HG02973 (cell line): ENCODE results near the gene ROR1.

Experiments
- ATAC-seq: cut with Tn5 transposase; IDR thresholded peaks from one replicate; pipeline ENCODE4 v1.9.1; 2021; ENCODE audit warnings: moderate library complexity; ENCODE audit not compliant: unreplicated experiment

The ROR1 gene

GRCh38 chr1:64121766-64122385 lies 348.1 kb downstream of the ROR1 start:
- no peak for ATAC-seq

- no peak for ATAC-seq
Observed at GRCh38 chr1:64122588-64122987, 348.8 kb downstream of the ROR1 start.

GRCh38 chr1:64124704-64125440 lies 351.1 kb downstream of the ROR1 start:
- ATAC-seq = no peak

- no peak for ATAC-seq
Observed at GRCh38 chr1:64126581-64126980, 352.8 kb downstream of the ROR1 start.

GRCh38 chr1:64127297-64127696 lies 353.5 kb downstream of the ROR1 start:
- ATAC-seq = no peak

- no peak for ATAC-seq
Observed at GRCh38 chr1:64129701-64130100, 355.9 kb downstream of the ROR1 start.

GRCh38 chr1:64131155-64131554 lies 357.3 kb downstream of the ROR1 start:
- ATAC-seq = no peak

GRCh38 chr1:64133036-64133435 lies 359.2 kb downstream of the ROR1 start:
- no peak for ATAC-seq

- no peak for ATAC-seq
Observed at GRCh38 chr1:64135462-64136223, 361.8 kb downstream of the ROR1 start.

- no peak for ATAC-seq
Observed at GRCh38 chr1:64136296-64136695, 362.5 kb downstream of the ROR1 start.

- peak; percentile 81 for ATAC-seq
Observed at GRCh38 chr1:64136752-64137411, 363.1 kb downstream of the ROR1 start.

GRCh38 chr1:64137412-64137803 lies 363.6 kb downstream of the ROR1 start:
- no peak for ATAC-seq

- ATAC-seq = no peak
Observed at GRCh38 chr1:64139877-64140276, 366.1 kb downstream of the ROR1 start.

- ATAC-seq = no peak
Observed at GRCh38 chr1:64140596-64140995, 366.8 kb downstream of the ROR1 start.

GRCh38 chr1:64147045-64147724 lies 373.4 kb downstream of the ROR1 start:
- ATAC-seq = no peak

GRCh38 chr1:64147759-64148158 lies 373.9 kb downstream of the ROR1 start:
- ATAC-seq = no peak

- ATAC-seq = no peak
Observed at GRCh38 chr1:64150266-64150665, 376.4 kb downstream of the ROR1 start.

GRCh38 chr1:64150729-64151230 lies 377.0 kb downstream of the ROR1 start:
- ATAC-seq = no peak

GRCh38 chr1:64155278-64155677 lies 381.5 kb downstream of the ROR1 start:
- ATAC-seq = no peak

- ATAC-seq = no peak
Observed at GRCh38 chr1:64161357-64161941, 387.6 kb downstream of the ROR1 start.
